GM21360 (cell line): ENCODE data around the gene SERGEF.
"Not testable (repeated sequence)": the region's sequence is repeated elsewhere in the genome, so short reads cannot be mapped to it uniquely, and the experiment has no call there.

ENCODE experiments used
- ATAC-seq: cut with Tn5 transposase; IDR thresholded peaks from one replicate; pipeline ENCODE4 v1.9.1; 2021; ENCODE audit warnings: mild to moderate bottlenecking, moderate library complexity; ENCODE audit not compliant: unreplicated experiment

Gene SERGEF

DNA sequence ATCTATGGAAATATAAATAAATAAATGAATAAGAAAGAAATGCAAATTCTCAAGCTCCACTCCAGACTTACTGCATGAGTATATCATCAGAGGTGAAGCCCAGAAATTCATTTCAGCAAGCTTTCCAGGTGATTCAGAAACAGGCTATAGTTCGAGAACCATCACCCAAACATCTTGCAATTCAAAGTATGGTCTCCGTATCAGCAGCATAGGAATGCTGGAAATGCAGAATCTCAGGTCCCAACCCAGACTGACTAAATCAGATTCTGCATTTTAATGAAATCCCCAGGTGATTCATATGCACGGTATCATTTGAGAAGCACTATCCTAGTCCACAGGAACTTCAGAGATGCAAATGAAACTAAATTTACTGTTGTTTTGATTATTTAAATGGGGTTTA, 95.3 kb downstream of the SERGEF start:
- ATAC-seq = no peak

GRCh38 chr11:17915500-17916143, 97.2 kb downstream of the SERGEF start:
- no peak for ATAC-seq

- ATAC-seq = no peak
These were observed 97.9 kb downstream of the SERGEF start for GRCh38 chr11:17914957-17915356.

- no peak for ATAC-seq
These were observed 105.8 kb downstream of the SERGEF start for GRCh38 chr11:17907046-17907445.

DNA sequence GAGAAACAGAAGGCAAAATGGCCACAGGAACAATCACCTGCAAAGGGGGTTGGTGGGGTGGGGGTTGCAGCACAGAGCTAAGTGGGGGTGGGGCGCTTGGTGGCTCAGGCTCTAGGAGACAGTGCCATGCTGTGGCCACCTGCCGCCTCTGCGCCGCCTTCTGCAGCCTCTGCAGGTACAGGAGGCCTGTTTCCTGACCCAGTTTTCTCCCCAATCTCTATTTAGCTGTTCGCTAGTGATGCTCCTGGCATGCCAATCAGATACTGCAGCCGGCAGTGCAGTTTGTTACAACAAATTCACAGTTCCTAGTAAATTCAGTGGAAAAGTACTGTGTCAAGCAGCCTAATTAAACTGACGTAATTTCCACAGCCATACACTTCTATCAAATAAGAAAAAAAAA, 106.4 kb downstream of the SERGEF start:
- ATAC-seq = no peak

DNA sequence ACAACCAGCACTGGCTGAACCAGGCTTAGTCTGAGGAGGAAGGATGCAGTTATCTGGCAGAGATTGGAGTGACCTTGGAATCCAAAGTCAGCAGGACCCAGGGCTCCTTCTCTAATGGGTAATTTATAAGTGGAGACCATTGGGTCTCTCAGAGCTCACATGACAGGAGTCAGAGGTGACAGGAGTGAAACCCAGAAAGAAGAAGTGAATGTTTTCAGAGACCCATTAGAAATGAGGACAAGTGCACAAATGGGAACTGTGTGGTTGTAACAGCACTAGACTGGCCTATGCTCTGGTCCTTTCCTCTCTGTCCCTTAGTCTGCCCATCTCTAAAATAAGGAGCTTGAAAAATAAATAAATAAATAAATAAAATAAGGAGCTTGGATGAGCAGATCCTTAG, 107.4 kb downstream of the SERGEF start:
- ATAC-seq = peak; percentile 78

GRCh38 chr11:17901481-17901880, 111.4 kb downstream of the SERGEF start:
- no peak for ATAC-seq

DNA sequence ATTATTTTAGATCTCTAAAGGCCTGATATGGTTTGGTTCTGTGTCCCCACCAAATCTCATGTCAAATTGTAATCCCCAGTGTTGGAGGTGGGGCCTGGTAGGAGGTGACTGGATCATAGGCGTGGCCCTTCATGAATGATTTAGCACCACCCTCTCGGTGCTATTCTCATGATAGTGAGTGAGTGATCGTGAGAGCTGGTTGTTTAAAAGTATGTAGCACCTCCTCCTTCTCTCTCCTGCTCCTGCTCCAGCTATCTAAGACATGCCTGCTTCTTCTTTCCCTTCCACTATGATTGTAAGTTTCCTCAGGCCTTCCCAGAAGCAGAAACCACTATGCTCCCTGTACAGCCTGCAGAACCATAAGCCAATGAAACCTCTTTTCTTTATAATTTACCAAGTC, 114.1 kb downstream of the SERGEF start:
- no peak for ATAC-seq

- ATAC-seq = no peak
These were observed 114.8 kb downstream of the SERGEF start for GRCh38 chr11:17898071-17898470.

DNA sequence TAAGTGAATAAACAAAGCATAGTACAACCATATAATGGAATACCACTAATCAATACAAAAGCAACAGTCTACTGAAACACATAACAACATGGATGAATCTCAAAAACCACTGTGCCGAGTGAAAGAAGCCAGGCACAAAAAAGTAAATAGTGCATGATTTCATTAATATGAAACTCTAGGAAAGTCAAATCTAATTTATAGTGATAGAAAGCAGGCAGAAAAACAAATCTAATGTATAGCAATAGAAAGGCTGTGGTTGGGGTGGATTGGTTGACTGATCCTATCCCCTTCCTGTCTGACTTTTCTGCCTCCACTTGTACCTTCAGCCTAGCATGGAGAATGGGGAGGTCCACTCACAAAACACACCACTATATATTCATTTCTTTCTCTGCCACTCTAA, 115.4 kb downstream of the SERGEF start:
- no peak for ATAC-seq

DNA sequence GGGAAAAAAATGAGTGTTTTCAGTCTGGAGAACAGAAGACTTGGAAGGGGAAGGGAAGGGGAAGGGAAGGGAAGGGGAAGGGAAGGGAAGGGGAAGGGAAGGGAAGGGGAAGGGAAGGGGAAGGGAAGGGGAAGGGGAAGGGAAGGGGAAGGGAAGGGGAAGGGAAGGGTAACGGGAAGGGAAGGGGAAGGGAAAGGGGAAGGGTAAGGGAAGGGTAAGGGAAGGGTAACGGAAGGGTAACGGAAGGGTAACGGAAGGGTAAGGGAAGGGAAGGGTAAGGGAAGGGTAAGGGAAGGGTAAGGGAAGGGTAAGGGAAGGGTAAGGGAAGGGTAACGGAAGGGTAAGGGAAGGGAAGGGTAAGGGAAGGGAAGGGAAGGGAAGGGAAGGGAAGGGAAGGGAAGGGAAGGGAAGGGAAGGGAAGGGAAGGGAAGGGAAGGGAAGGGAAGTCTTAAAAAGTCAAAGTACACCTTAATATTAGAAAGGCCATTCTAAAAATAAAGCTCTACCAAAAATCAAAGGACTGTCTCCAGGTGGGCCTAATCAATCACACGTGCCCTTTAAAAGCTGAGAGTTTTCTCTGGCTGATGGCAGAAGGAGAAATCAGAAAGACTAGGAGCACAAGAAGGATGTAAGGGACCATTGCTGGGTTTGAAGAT, 116.2 kb downstream of the SERGEF start:
- ATAC-seq = not testable (repeated sequence)

DNA sequence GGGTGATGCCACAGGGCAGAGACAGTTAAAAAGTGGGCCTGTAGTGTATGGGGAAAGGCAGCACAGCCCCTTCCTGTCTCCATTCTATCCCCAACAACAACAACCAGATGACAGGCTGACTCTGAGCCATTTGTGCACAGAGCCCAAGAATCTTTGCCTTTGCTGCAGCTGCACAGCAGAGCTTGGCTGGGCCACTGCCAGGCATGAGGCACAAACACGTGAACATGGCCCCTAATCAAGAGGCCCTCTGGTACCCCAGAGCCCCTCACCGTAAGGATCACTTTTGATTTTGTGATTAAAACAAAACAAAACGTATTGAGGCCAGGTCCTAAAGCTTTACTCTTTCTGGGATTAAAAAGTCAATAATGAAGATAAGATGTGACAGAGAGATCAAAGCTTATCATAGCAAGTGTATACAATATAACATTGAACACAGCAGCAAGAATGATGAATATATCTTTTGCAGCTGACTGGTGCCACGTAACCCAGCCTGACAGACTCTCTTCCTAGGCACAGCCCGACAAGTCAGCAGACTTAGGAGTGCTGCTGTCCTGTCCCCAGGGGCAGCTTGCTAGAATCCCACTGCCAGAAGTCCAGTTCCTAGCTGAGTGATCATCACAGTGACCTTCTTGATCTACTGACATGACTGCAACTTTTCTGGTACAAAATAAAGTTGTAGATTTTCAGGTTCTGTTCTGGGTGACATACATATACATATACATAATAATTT, 117.8 kb downstream of the SERGEF start:
- ATAC-seq = no peak

DNA sequence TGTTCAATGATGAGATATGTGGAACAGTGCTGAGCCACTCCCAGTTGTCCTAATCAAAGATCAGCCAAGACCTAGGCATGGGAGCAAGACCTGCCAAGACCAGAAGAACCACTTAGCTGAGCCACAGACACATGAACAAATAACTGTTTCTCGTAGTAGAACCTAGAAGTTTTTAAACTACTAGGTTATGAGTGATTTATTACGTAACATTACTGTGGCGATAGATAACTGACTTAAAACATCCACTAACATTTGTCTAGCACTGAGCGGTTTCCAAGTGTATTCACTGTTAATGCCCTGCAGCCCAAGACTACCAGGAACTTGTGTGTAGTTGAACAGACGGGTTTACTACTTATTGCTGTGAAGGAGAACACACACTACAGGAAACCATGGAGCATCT, 120.4 kb downstream of the SERGEF start:
- no peak for ATAC-seq

- no peak for ATAC-seq
These were observed 122.5 kb downstream of the SERGEF start for GRCh38 chr11:17890325-17890724.

GRCh38 chr11:17887779-17888178, 125.1 kb downstream of the SERGEF start:
- ATAC-seq = no peak

DNA sequence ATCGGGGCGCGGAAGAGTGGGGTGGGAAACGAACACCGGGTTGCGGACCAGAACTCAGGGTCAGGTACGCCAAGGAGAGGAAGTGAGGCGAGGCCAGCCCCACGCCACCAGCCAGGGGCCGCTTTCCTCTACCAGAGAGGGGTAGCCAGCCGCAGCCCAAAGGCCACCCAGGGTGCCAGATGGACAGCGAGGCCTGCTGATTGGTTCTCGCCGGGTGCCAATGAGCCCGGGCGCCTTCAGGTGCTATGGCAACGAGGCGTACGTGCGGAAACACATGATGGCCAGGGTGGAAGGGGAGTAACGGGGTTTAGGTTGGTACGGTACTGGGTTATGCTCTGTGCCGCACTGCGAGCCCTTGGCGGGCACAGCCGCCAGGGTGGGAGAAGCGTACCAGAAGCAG, 128.9 kb downstream of the SERGEF start:
- ATAC-seq = no peak

DNA sequence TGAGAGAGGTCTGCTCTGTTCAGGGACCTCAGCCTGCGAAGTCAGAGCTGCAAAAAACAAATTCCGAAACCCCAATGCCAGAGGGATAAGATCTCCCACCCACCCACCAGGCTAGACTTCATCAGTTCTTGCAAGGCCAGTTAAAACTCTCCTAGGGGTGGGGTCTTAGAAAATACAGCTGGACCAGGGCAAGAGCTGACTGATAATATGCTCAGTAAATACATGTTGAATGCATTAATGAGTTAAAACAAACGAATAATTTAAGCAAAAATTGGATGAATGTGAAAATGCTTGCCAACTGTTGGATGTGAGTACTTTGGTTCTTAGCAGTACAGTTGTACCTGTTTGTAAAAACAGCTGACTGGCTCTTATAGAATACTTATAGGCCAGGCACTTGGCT, 129.8 kb downstream of the SERGEF start:
- no peak for ATAC-seq

- no peak for ATAC-seq
These were observed 134.1 kb downstream of the SERGEF start for GRCh38 chr11:17878743-17879142.

DNA sequence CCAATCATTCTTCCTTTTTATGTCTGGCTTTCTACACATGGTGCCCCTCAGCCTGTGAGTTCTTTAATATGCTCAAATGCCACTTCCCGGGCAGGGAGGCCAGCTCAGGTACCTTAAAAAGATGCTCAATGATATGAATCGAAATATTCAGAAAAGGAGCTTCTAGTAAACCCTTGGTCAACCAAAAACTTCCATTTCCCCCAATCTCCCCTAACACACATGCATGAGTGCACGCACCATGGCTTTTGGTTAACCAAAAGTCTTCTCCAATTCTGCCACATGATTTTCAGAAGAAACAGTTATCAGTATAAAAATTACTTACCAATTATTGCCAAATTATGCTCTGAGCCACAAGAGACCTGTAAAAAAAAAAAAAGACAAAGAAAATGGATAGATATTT, 135.0 kb downstream of the SERGEF start:
- ATAC-seq = no peak

GRCh38 chr11:17876827-17877226, 136.0 kb downstream of the SERGEF start:
- ATAC-seq = no peak

- ATAC-seq = no peak
These were observed 137.0 kb downstream of the SERGEF start for GRCh38 chr11:17875891-17876290.

- no peak for ATAC-seq
These were observed 139.3 kb downstream of the SERGEF start for GRCh38 chr11:17873586-17873985.
